ENCODE data around the gene COL6A1.

DNA sequence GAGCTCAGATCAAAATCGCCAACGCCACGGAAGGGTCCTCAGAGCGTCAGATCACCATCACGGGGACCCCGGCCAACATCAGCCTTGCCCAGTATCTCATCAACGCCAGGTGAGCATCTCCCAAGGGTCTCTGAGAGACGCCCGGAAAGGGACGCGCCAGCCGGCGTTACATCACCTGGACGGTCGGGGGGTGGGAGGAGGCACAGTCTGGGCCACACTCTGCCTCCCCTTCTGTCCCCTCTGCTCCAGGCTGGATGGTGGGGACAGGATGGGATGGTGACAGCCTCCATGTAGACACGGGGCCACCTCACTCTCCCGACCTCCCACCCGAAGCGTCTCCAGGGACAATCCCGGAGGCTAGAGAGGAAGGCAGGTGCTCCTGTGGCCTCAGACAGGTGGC lies 41.5 kb upstream of the COL6A1 start:
- TF ChIP-seq POLR2A (IDR thresholded peaks at IDR 0.05), result no peak
- TF ChIP-seq, protein P1, sequence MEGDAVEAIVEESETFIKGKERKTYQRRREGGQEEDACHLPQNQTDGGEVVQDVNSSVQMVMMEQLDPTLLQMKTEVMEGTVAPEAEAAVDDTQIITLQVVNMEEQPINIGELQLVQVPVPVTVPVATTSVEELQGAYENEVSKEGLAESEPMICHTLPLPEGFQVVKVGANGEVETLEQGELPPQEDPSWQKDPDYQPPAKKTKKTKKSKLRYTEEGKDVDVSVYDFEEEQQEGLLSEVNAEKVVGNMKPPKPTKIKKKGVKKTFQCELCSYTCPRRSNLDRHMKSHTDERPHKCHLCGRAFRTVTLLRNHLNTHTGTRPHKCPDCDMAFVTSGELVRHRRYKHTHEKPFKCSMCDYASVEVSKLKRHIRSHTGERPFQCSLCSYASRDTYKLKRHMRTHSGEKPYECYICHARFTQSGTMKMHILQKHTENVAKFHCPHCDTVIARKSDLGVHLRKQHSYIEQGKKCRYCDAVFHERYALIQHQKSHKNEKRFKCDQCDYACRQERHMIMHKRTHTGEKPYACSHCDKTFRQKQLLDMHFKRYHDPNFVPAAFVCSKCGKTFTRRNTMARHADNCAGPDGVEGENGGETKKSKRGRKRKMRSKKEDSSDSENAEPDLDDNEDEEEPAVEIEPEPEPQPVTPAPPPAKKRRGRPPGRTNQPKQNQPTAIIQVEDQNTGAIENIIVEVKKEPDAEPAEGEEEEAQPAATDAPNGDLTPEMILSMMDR (IDR thresholded peaks at IDR 0.05), result no peak
